IMR-90 (cell line): ENCODE measurements around the gene SERBP1. TPM values are rescaled to one million over a fixed set of nuclear protein-coding genes. Genes with fewer than 3 reads are reported as not detected.

Experiments used
- ATAC-seq: fragments of 200-7000 bp; cut with Tn5 transposase; 2 replicates; pipeline ENCODE4 v1.9.1; 2020; ENCODE audit warnings: low read depth, mild to moderate bottlenecking, moderate library complexity
- BruUV-seq: library from RNA; stranded (reverse); fragments of 400-500 nt; replicated peaks from 2 replicates; lab custom pipeline; 2021; lab: Mats Ljungman, UMichigan
- CTCF ChIA-PET: fragments of 300-600 bp; formaldehyde crosslinking; extraction: SDS; loops from one replicate; lab custom pipeline; 2021; ENCODE audit warnings: antibody characterized with exemption; lab: Yijun Ruan, JAX
- POLR2A ChIA-PET: fragments of 300-600 bp; sonication (Branson Sonifier 250); formaldehyde crosslinking; loops from one replicate; lab custom pipeline; 2022; ENCODE audit warnings: antibody characterized with exemption; ENCODE audit not compliant: unreplicated experiment; lab: Charles Lee
- DNase-seq: peaks from one replicate; pipeline ENCODE4 v3.0.0; 2013
- H2AFZ ChIP-seq: replicated peaks from 2 replicates; pipeline ENCODE3; 2013; ENCODE audit warnings: low read length, mild to moderate bottlenecking; ENCODE audit not compliant: poor library complexity
- H2AK5ac ChIP-seq: 2 replicates; pipeline ENCODE4 v1.6.1; 2013; ENCODE audit warnings: low read depth, low read length, inconsistent platforms
- H2AK9ac ChIP-seq: replicated peaks from 2 replicates; pipeline ENCODE3; 2013; ENCODE audit warnings: mild to moderate bottlenecking, low read depth, low read length, moderate library complexity; ENCODE audit not compliant: poor library complexity
- H2BK120ac ChIP-seq: 2 replicates; pipeline ENCODE4 v1.6.1; 2013; ENCODE audit warnings: low read depth, low read length, inconsistent platforms
- H2BK15ac ChIP-seq: 3 replicates; pipeline ENCODE4 v1.6.1; 2013; ENCODE audit warnings: low read depth, low read length, inconsistent platforms
- H2BK20ac ChIP-seq: 2 replicates; pipeline ENCODE4 v1.6.1; 2013; ENCODE audit warnings: low read depth, mild to moderate bottlenecking, inconsistent platforms, low read length, moderate library complexity
- H2BK5ac ChIP-seq: 2 replicates; pipeline ENCODE4 v1.6.1; 2013; ENCODE audit warnings: mild to moderate bottlenecking, low read depth, low read length, inconsistent platforms; ENCODE audit not compliant: poor library complexity, severe bottlenecking
- H3K14ac ChIP-seq: replicated peaks from 2 replicates; pipeline ENCODE4 v1.6.1; 2013; ENCODE audit warnings: low read depth, low read length, inconsistent platforms
- H3K18ac ChIP-seq: 2 replicates; pipeline ENCODE4 v1.6.1; 2013; ENCODE audit warnings: low read depth, low read length, control low read depth
- H3K23ac ChIP-seq: 2 replicates; pipeline ENCODE4 v1.6.1; 2013; ENCODE audit warnings: low read depth, low read length, inconsistent platforms
- H3K27ac ChIP-seq: 2 replicates; pipeline ENCODE4 v1.5.1; 2013; ENCODE audit warnings: mild to moderate bottlenecking, control low read depth, low read length; ENCODE audit not compliant: insufficient read depth
- H3K27me3 ChIP-seq: 2 replicates; pipeline ENCODE4 v1.6.1; 2013; ENCODE audit warnings: low read length; ENCODE audit not compliant: control insufficient read depth, insufficient read depth
- H3K36me3 ChIP-seq: 2 replicates; pipeline ENCODE4 v1.6.1; 2013; ENCODE audit warnings: low read length, mixed read lengths; ENCODE audit not compliant: control insufficient read depth, insufficient read depth
- H3K4ac ChIP-seq: 2 replicates; pipeline ENCODE4 v1.6.1; 2013; ENCODE audit warnings: low read depth, low read length, inconsistent platforms
- H3K4me1 ChIP-seq: 2 replicates; pipeline ENCODE4 v1.6.1; 2013; ENCODE audit warnings: low read length, mixed read lengths; ENCODE audit not compliant: control insufficient read depth, insufficient read depth
- H3K4me2 ChIP-seq: 2 replicates; pipeline ENCODE4 v1.6.1; 2013; ENCODE audit warnings: low read depth, mild to moderate bottlenecking, control low read depth, low read length, moderate library complexity
- H3K4me3 ChIP-seq: 2 replicates; pipeline ENCODE4 v1.5.1; 2013; ENCODE audit warnings: low read depth, mild to moderate bottlenecking, control low read depth, low read length, moderate library complexity; ENCODE audit not compliant: insufficient read depth
- H3K56ac ChIP-seq: 2 replicates; pipeline ENCODE4 v1.6.1; 2013; ENCODE audit warnings: low read length, inconsistent platforms; ENCODE audit not compliant: insufficient read depth; ENCODE audit errors: extremely low read depth
- H3K79me1 ChIP-seq, 2 experiments: 2 replicates each; pipeline ENCODE4 v1.6.1; 2013; ENCODE audit warnings: low read length in 2 of 2, inconsistent platforms in 1 of 2, low read depth in 1 of 2
- H3K9ac ChIP-seq: 2 replicates; pipeline ENCODE4 v1.6.1; 2013; ENCODE audit warnings: low read depth, low read length, control low read depth
- H3K9me1 ChIP-seq: 2 replicates; pipeline ENCODE4 v1.6.1; 2013; ENCODE audit warnings: low read length, inconsistent platforms; ENCODE audit not compliant: insufficient read depth
- H3K9me3 ChIP-seq: 2 replicates; pipeline ENCODE4 v1.6.1; 2013; ENCODE audit warnings: low read length; ENCODE audit not compliant: control insufficient read depth, insufficient read depth
- H4K20me1 ChIP-seq: 2 replicates; pipeline ENCODE4 v1.6.1; 2013; ENCODE audit warnings: low read length, inconsistent platforms; ENCODE audit not compliant: insufficient read depth
- H4K5ac ChIP-seq: 2 replicates; pipeline ENCODE4 v1.6.1; 2013; ENCODE audit warnings: mild to moderate bottlenecking, low read depth, low read length, control low read depth
- H4K8ac ChIP-seq, 2 experiments: 2 replicates each; pipeline ENCODE4 v1.6.1; 2013; ENCODE audit warnings: low read depth in 2 of 2, low read length in 2 of 2, control low read depth in 1 of 2, inconsistent platforms in 1 of 2
- H4K91ac ChIP-seq: 2 replicates; pipeline ENCODE4 v1.6.1; 2013; ENCODE audit warnings: low read depth, low read length, inconsistent platforms; ENCODE audit not compliant: insufficient read depth
- CEBPB ChIP-seq: IDR thresholded peaks from 2 replicates; pipeline ENCODE4 v1.6.1; 2012; ENCODE audit warnings: low read depth, low read length, improper control_type of control experiment
- RAD21 ChIP-seq: IDR thresholded peaks from 2 replicates; pipeline ENCODE4 v1.6.1; 2012; ENCODE audit warnings: low read length, improper control_type of control experiment
- WGBS, 2 experiments: methylation state at CpG; one replicate each; pipeline versions ENCODE4 v1.1.5 to v1.1.7; 2013; ENCODE audit warnings: missing lambda C conversion rate in 2 of 2; ENCODE audit not compliant: insufficient read length in 1 of 2; ENCODE audit errors: extremely low coverage in 2 of 2; 5-methylcytosine and 5-hydroxymethylcytosine counted together
- dilution Hi-C: fragments of 300-500 bp; cut with HindIII; formaldehyde crosslinking; loops from one replicate; pipeline ENCODE4 v1.14.3; 2018; ENCODE audit warnings: low sequenced_read_pairs; ENCODE audit not compliant: unreplicated experiment
- in situ Hi-C: fragments of 300-500 bp; cut with MboI; formaldehyde crosslinking; loops from 3 replicates; pipeline ENCODE4 v1.14.3; 2019; ENCODE audit warnings: low sequenced_read_pairs, inconsistent platforms, mixed read lengths
- intact Hi-C: fragments of 100-400 bp; cut with micrococcal nuclease; formaldehyde crosslinking; loops from 2 replicates; pipeline ENCODE4 v1.10.0; 2022
- polyA plus RNA-seq, 3 experiments: library from polyadenylated mRNA; depleted of rRNA; stranded (reverse); fragments of >200 nt; gene quantifications; 2 replicates each; pipeline ENCODE4 v1.2.3, GENCODE V29; 2012; ENCODE audit warnings: low replicate concordance in 1 of 3
- total RNA-seq: library from RNA; depleted of rRNA; stranded (reverse); fragments of >200 nt; gene quantifications from 2 replicates; pipeline ENCODE4 v1.2.3, GENCODE V29; 2012

Gene SERBP1
- total and polyA plus RNA-seq, 2 of the 4 experiments (the other 2 are of a cell fraction) = 94.1 to 153 TPM

GRCh38 chr1:67407498-67407897, 22.7 kb downstream of the SERBP1 start:
- ATAC-seq = peak; percentile 73

More at GRCh38 chr1:67407498-67407897, 22.7 kb downstream of the SERBP1 start:
- DNase-seq = peak; percentile 76
- dilution Hi-C loops (no loop called here), in situ Hi-C loops (loop anchor here (25.0 kb wide), 1 partner anchor 355 kb away; no protein-coding TSS in a partner anchor), intact Hi-C loops (no loop called here)
- CTCF ChIA-PET = interaction anchor here (1.0 to 1.5 kb wide), 2 partner anchors 51 to 93 kb away, joined by 3 read pairs; no protein-coding TSS in a partner anchor
- Histone ChIP-seq H3K4me1 (peaks cover 3% of the 10 kb centered on the region), H2AK9ac (no peak overlapping the region), H4K91ac (no peak overlapping the region), H3K79me1 (peaks cover 0 to 27% of the 10 kb centered on the region in 2 experiments; a peak in 2 of 4 replicates), H3K4ac (no peak overlapping the region), H2AFZ (no peak overlapping the region), H4K8ac (no peak overlapping the region), H3K18ac (no peak overlapping the region), H4K20me1 (peaks cover 4% of the 10 kb centered on the region), H3K9me1 (0 out of 2 replicates have a peak, but pooled peaks cover 5% of the 10 kb centered on the region), H2BK15ac (no peak overlapping the region), H3K56ac (no peak overlapping the region), H3K9ac (no peak overlapping the region), H3K23ac (no peak overlapping the region), H3K27me3 (no peaks in the 10 kb centered on the region), H3K4me2 (no peak overlapping the region), H2BK5ac (no peak overlapping the region), H2AK5ac (no peak overlapping the region), H3K4me3 (no peak overlapping the region), H2BK20ac (no peak overlapping the region), H3K14ac (no peak overlapping the region), H2BK120ac (no peak overlapping the region), H3K36me3 (peaks cover 6% of the 10 kb centered on the region), H3K27ac (no peak overlapping the region), H4K5ac (no peak overlapping the region), H3K9me3 (no peaks in the 10 kb centered on the region)
- no TSS peak for BruUV-seq
- TF ChIP-seq CEBPB = peak; percentile 77
- no peak for TF ChIP-seq RAD21
- POLR2A ChIA-PET = no interaction called here
- no CpG with 5 or more reads among the region's 5 CpGs for WGBS, 2 experiments
